OCI-LY3 (cell line): Measurements from ENCODE around the gene NDUFB8.

ENCODE experiments used
- H2AFZ ChIP-seq: fragments of 200-600, 300-600 bp; shearing (Covaris generic); 2 replicates; pipeline ENCODE4 v1.6.0; 2014; ENCODE audit warnings: antibody characterized with exemption, low read depth, low read length
- H3K27ac ChIP-seq: fragments of 200-600, 300-600 bp; sonication (generic); 2 replicates; pipeline ENCODE4 v1.5.1; 2014; ENCODE audit warnings: mild to moderate bottlenecking, low read length, moderate library complexity, mixed read lengths
- H3K27me3 ChIP-seq: fragments of 200-600, 300-600 bp; sonication (generic); 2 replicates; pipeline ENCODE4 v1.6.1; 2014; ENCODE audit warnings: low read depth, low read length, mixed read lengths
- H3K36me3 ChIP-seq: fragments of 200-600, 300-600 bp; sonication (generic); replicated peaks from 2 replicates; pipeline ENCODE3; 2014; ENCODE audit warnings: low read depth, low read length, mixed read lengths
- H3K4me1 ChIP-seq: fragments of 300-600, 200-600 bp; sonication (generic); 2 replicates; pipeline ENCODE4 v1.6.1; 2014; ENCODE audit warnings: low read length, mixed read lengths
- H3K4me2 ChIP-seq: fragments of 200-600, 300-600 bp; sonication (generic); 2 replicates; pipeline ENCODE4 v1.6.1; 2014; ENCODE audit warnings: low read length, mixed read lengths
- H3K4me3 ChIP-seq: fragments of 300-600, 200-600 bp; sonication (generic); 2 replicates; pipeline ENCODE4 v1.5.1; 2014; ENCODE audit warnings: antibody characterized with exemption, mild to moderate bottlenecking, low read length, moderate library complexity
- H3K79me2 ChIP-seq: fragments of 300-600, 200-600 bp; shearing (Covaris generic); 2 replicates; pipeline ENCODE4 v1.6.1; 2014; ENCODE audit warnings: mild to moderate bottlenecking, low read length, mixed read lengths
- H3K9ac ChIP-seq: fragments of 300-600, 200-600 bp; shearing (Covaris generic); 2 replicates; pipeline ENCODE4 v1.6.0; 2014; ENCODE audit warnings: mild to moderate bottlenecking, low read length, moderate library complexity
- H3K9me3 ChIP-seq: fragments of 200-600, 300-600 bp; shearing (Covaris generic); 2 replicates; pipeline ENCODE4 v1.6.1; 2014; ENCODE audit warnings: low read length, mixed read lengths; ENCODE audit not compliant: insufficient read depth
- H4K20me1 ChIP-seq: fragments of 200-600, 300-600 bp; sonication (generic); 2 replicates; pipeline ENCODE4 v1.6.1; 2016; ENCODE audit warnings: low read length, mixed read lengths; ENCODE audit not compliant: insufficient read depth
- CTCF ChIP-seq: fragments of 200-600, 300-600 bp; sonication (generic); IDR thresholded peaks from 2 replicates; pipeline ENCODE4 v1.5.1; 2014; ENCODE audit warnings: antibody characterized with exemption, low read length, low read depth
- EZH2phosphoT487 ChIP-seq: fragments of 200-600 bp; shearing (Covaris generic); IDR thresholded peaks from 2 replicates; pipeline ENCODE4 v1.6.1; 2018; ENCODE audit warnings: antibody characterized with exemption, mixed run types, low read depth

NDUFB8 gene

GRCh38 chr10:100554902-100555301, 25.2 kb upstream of the NDUFB8 start:
- Histone ChIP-seq H3K79me2 (no peaks in the 10 kb centered on the region), H3K36me3 (peaks cover 16% of the 10 kb centered on the region), H3K4me1 (peaks cover 18% of the 10 kb centered on the region), H3K9me3 (no peaks in the 10 kb centered on the region), H2AFZ (no peak overlapping the region), H3K27me3 (no peaks in the 10 kb centered on the region), H3K27ac (no peak overlapping the region), H3K4me3 (no peak overlapping the region), H3K9ac (no peak overlapping the region), H3K4me2 (no peak overlapping the region), H4K20me1 (no peaks in the 10 kb centered on the region)
- TF ChIP-seq EZH2phosphoT487 = no peak
- TF ChIP-seq CTCF = no peak

- no peaks in the 10 kb centered on the region for H3K9me3 ChIP-seq
- no peaks in the 10 kb centered on the region for H4K20me1 ChIP-seq
- no peak for TF ChIP-seq CTCF
- TF ChIP-seq EZH2phosphoT487 = no peak
- no peaks in the 10 kb centered on the region for H3K27me3 ChIP-seq
- peaks cover 18% of the 10 kb centered on the region for H3K4me1 ChIP-seq
- no peak overlapping the region for H3K4me2 ChIP-seq
- no peak overlapping the region for H3K4me3 ChIP-seq
- H2AFZ ChIP-seq = no peak overlapping the region
- no peak overlapping the region for H3K27ac ChIP-seq
- H3K36me3 ChIP-seq = peaks cover 16% of the 10 kb centered on the region
- no peaks in the 10 kb centered on the region for H3K79me2 ChIP-seq
- H3K9ac ChIP-seq = no peak overlapping the region
These were observed 24.3 kb upstream of the NDUFB8 start for GRCh38 chr10:100553929-100554328.

GRCh38 chr10:100551738-100552137, 22.1 kb upstream of the NDUFB8 start:
- peaks cover 18% of the 10 kb centered on the region for H3K4me1 ChIP-seq
- H3K9ac ChIP-seq = no peak overlapping the region
- H3K27ac ChIP-seq = no peak overlapping the region
- no peaks in the 10 kb centered on the region for H3K9me3 ChIP-seq
- peaks cover 22% of the 10 kb centered on the region for H3K36me3 ChIP-seq
- H3K4me2 ChIP-seq = no peak overlapping the region
- no peaks in the 10 kb centered on the region for H4K20me1 ChIP-seq
- no peak overlapping the region for H2AFZ ChIP-seq
- no peak overlapping the region for H3K4me3 ChIP-seq
- H3K79me2 ChIP-seq = no peaks in the 10 kb centered on the region
- H3K27me3 ChIP-seq = no peaks in the 10 kb centered on the region
- TF ChIP-seq CTCF (no peak), EZH2phosphoT487 (no peak)

GRCh38 chr10:100551196-100551595, 21.5 kb upstream of the NDUFB8 start:
- Histone ChIP-seq H4K20me1 (no peaks in the 10 kb centered on the region), H3K36me3 (peaks cover 18% of the 10 kb centered on the region), H3K27ac (no peak overlapping the region), H2AFZ (no peak overlapping the region), H3K79me2 (no peaks in the 10 kb centered on the region), H3K4me1 (peaks cover 18% of the 10 kb centered on the region), H3K9me3 (no peaks in the 10 kb centered on the region), H3K4me2 (peak overlapping the region; percentile 12; the same call in 1 of the 2 replicates), H3K27me3 (no peaks in the 10 kb centered on the region), H3K4me3 (no peak overlapping the region), H3K9ac (no peak overlapping the region)
- no peak; the same call in 1 of the 2 replicates for TF ChIP-seq CTCF
- TF ChIP-seq EZH2phosphoT487 = no peak
